HG03432 (cell line): ENCODE data around the gene ROBO1.

Source experiments
- ATAC-seq: cut with Tn5 transposase; IDR thresholded peaks from one replicate; pipeline ENCODE4 v1.9.1; 2021; ENCODE audit warnings: mild to moderate bottlenecking, moderate library complexity; ENCODE audit not compliant: unreplicated experiment

The ROBO1 gene

GRCh38 chr3:78940128-78940527, 827.7 kb downstream of the ROBO1 start:
- peak; percentile 60 for ATAC-seq

GRCh38 chr3:78937475-78937874, 830.3 kb downstream of the ROBO1 start:
- no peak for ATAC-seq

GRCh38 chr3:78927759-78928158, 840.0 kb downstream of the ROBO1 start:
- no peak for ATAC-seq

GRCh38 chr3:78926523-78926922, 841.3 kb downstream of the ROBO1 start:
- ATAC-seq = no peak

DNA sequence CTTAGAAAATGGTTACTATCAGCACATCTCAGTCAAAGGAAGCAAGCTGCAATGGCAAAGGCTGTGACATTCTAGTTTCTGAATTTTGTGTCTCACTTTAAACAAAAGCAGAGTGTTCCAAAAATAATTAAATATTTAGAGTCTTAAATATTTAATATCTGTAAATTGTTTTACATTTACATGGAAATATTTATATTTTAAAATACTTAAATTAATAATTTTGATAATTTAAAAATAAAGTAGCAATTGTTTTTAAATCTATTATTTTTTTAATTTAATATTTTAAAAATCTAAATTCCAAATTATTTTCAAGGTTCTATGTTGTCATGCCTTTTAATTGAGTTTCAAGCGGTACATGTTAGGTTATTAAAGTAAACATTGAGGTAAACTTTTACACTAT, 843.1 kb downstream of the ROBO1 start:
- no peak for ATAC-seq

GRCh38 chr3:78919021-78919755, 848.6 kb downstream of the ROBO1 start:
- ATAC-seq = peak; percentile 95

DNA sequence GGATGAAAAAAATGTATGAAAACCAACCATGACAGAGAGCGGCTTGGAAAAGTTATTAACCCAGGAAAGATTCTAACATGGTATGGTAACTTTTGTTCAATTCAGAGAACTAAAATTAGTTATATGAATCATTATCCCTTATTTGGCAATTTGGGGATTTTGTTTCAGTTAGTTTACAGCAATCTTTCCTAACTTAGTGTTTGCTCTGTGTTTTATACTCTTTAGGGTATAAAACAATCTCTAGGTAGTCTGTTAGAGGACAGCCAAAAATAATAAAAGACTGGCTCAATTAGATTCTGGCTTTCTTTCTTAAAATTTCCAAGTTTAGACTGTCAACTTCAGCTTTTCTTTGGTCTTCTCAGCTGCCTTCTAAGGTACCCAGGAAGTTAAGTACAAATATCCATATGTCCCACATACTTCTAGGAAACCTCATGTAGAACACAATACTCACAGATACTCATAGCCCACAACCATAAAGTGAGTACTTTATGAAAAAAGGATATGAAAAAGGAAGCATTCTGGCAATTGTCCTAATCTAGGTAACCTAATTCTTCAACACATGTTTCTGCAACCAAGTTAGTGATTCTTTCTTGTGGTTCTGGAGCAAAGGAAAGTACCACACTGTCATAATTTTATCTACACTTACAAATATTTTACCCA, 849.3 kb downstream of the ROBO1 start:
- ATAC-seq = peak; percentile 50

- no peak for ATAC-seq
Measured at GRCh38 chr3:78917536-78917935, 850.3 kb downstream of the ROBO1 start.

DNA sequence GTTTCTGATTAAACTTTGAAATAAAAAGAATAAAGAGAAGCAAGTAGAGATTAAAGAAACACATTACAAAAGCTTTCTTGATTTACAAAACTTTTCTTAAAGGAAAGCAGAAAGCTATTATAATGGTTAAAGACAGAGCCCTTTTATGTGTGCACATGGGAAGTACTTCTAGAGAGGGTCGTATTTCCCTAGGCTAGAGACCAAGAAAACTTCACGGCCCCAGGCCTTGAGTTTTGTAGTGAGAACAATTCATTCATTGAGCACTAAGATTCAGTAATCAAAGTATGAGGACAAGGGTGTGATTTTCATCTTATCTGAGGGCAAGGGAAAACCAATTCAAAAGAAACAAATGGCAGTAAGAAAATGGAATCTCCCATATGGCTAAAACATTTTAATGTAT, 854.1 kb downstream of the ROBO1 start:
- no peak for ATAC-seq

DNA sequence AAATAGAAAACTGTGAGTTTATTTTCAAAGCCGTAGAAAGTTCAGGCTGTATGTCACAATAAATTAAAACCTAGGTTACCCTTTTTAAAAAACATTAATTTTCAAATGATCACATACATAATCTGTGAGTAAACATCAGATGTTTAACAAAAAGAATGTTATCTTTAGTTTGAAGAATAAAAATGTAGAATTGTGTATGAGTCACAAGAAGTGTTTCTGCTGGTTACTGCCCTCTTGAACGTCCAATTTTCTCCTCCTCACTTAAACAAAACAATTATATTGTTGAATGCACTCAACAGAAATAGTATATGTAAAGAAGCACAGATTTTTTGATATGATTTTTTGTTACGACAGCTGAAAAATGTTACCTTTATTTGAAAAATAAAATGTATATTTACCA, 855.1 kb downstream of the ROBO1 start:
- ATAC-seq = no peak

DNA sequence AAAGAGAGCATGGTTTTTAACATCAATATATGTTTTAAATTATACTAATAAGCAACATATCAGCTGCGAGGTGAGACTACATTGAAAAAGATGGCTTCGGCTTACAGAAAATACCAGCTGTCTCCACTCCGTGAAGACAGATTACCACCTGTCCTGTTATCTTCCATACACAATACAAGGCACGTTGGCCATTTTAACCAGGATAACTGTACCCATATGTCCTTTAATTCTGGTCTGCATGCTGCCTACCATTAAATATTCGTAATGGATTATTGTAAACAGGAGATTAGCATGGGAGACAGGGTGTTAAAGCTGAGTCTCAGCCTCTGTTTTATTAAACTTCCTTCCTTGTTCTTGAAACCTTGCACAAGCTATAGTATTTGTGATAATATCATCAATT, 855.5 kb downstream of the ROBO1 start:
- no peak for ATAC-seq

- no peak for ATAC-seq
Measured at GRCh38 chr3:78911394-78911793, 856.4 kb downstream of the ROBO1 start.

GRCh38 chr3:78908236-78908635, 859.6 kb downstream of the ROBO1 start:
- ATAC-seq = no peak

GRCh38 chr3:78907367-78907766, 860.4 kb downstream of the ROBO1 start:
- no peak for ATAC-seq

GRCh38 chr3:78906930-78907329, 860.9 kb downstream of the ROBO1 start:
- ATAC-seq = no peak

GRCh38 chr3:78906245-78906644, 861.6 kb downstream of the ROBO1 start:
- ATAC-seq = no peak

DNA sequence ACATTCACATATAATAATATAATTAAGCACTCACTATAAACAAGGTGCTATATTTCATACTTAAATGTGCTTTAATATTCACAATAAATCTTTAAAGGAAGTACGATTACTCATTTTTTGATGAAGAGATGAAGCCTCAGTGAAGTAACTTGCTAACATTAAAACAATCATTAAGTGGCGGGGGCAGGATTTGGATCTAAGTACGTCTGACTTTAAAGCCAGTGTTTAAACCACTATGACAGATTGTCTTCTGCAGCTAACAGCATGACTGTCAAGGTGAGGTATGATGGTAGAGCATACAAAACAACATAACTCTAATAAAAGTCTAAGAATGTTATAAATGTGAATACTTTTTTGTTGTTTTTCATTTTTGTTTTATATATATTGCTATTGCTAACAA, 862.1 kb downstream of the ROBO1 start:
- ATAC-seq = no peak

DNA sequence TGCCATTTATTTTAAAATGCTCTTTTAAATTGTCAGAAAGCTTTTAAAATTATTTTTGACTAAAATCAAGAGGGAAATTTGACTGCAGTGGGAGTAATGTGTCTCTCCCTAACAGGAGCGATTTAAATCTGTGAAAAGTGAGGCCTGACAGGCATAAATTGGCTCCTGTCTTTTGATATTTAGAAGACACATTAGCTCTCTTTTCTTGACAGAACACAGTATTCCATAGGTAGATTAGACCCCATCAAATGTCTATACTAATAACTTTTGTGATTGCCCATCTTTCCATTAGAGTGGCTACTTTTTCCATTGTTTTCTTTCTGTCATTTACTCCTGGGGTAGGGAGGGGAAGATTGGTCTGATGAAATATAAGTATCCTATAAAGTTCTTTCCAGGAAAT, 866.3 kb downstream of the ROBO1 start:
- ATAC-seq = no peak

GRCh38 chr3:78900880-78901279, 866.9 kb downstream of the ROBO1 start:
- ATAC-seq = no peak

GRCh38 chr3:78900426-78900825, 867.4 kb downstream of the ROBO1 start:
- ATAC-seq = no peak

DNA sequence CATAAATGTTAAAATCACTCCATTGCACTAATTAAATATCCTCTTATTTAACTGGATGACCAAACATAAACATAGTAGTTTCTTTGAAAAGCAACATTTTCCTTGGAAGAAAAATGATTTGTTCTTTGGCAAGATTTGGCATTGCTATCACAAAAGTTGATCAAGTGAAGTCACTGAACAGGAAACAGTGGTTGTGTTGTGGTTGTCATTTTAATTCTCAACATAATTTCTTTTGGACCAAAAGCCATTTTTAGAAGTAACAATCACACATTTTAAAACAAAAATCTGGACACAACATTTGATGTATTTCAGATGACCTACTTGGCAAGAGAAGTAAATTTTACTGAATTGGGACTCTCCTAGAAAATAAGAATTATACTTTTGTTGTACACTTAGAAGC, 872.3 kb downstream of the ROBO1 start:
- no peak for ATAC-seq

DNA sequence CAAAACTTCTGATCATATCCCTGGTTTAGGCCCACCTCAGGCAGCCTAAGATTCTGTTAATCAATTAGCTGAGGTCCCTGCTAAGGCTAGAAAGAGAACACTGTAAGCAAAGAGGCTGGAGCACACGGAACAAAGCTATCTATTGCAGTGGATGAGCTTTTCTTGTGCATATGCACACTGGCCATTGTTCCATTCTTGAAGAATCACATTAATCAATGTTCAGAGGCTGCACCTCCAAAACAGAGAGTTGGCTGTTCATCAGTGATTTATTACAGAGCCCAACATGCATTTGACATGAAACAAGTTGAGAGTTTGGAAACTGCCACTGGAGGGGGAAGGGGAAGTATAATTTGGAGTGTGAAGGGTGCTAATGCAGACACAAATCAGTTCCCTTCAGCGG, 873.0 kb downstream of the ROBO1 start:
- no peak for ATAC-seq

DNA sequence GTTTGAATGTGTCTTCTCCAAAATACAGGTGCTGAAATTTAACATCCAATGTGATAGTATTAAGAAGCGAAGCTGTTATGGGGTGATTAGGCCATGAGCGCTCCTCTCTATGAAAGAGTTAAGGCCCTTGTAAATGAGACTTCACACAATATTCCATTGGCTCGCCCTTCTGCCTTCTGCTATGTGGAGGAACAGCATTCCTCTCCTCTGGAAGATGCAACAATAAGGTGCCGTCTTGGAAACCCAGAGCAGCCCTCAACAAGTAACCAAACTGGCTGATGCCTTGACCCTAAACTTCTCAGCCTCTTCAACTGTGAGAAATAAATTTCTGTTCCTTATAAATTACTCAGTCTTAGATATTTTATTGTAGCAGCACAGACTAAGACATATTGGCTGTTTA, 874.6 kb downstream of the ROBO1 start:
- no peak for ATAC-seq
